NCI-H345 treated with DMSO at 0.1 percent for 48 hours (cell line): ENCODE data around the gene NPW.
A peak's percentile ranks its signal among the peaks of the same experiment; 100 is the strongest.

Experiments used
- DNase-seq: peaks from one replicate; lab custom pipeline; 2025; ENCODE audit not compliant: unreplicated experiment; lab: John Stamatoyannopoulos, UW

NPW gene

GRCh38 chr16:2047330-2048115 is 27.9 kb downstream of the NPW start, which contains the start of the genes NTHL1 and TSC2:
Gene NTHL1 (minus strand): TSS chr16:2047834. CDS start chr16:2047823, 11 bp downstream.
Gene TSC2 (plus strand): TSS chr16:2047985. CDS start chr16:2048616, 631 bp downstream.
- peak; percentile 91 for DNase-seq

DNA sequence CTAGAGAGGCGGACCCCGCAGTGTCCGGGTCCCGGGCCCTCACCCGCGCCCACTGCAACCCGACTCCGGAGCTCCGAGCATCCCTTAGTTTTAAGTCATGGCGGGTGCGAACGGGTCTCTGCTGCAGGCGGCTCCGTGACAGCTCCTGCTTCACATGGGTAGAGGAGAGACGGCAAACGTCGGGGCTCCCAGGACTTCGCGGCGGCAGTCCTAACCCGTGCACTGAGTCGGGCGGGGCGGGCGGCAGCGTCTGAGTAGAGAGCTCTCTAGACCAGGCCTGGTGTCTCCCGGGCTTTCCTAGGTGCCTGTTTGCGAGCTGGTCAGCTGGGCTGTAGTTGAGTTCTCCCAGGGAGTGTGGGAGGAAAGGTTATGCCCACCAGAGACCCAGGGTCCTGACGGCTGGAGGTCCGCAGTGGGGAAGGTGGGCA is 28.5 kb downstream of the NPW start:
- no peak for DNase-seq

- no peak for DNase-seq
These were observed 33.6 kb downstream of the NPW start for GRCh38 chr16:2053211-2053610.

DNA sequence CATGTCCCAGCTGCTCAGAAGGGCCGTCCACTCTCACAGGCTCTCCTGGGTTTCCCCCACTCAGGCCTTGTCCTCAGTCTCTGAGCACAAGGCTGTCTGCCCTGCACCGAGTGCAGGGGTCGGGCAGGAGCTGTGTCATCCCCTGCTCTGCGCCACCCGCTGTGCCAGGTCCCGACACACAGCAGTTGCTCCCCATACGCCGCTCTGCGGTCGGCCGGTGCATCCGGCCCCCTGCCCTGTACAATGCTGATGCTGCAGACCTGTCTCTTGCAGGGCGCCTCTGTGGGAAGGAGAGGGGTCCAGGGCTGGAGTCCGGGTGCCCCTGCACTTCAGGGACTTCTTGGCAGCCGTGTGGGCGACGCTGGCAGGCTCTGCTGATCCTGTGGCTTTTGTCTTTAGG is 34.3 kb downstream of the NPW start:
- no peak for DNase-seq

DNA sequence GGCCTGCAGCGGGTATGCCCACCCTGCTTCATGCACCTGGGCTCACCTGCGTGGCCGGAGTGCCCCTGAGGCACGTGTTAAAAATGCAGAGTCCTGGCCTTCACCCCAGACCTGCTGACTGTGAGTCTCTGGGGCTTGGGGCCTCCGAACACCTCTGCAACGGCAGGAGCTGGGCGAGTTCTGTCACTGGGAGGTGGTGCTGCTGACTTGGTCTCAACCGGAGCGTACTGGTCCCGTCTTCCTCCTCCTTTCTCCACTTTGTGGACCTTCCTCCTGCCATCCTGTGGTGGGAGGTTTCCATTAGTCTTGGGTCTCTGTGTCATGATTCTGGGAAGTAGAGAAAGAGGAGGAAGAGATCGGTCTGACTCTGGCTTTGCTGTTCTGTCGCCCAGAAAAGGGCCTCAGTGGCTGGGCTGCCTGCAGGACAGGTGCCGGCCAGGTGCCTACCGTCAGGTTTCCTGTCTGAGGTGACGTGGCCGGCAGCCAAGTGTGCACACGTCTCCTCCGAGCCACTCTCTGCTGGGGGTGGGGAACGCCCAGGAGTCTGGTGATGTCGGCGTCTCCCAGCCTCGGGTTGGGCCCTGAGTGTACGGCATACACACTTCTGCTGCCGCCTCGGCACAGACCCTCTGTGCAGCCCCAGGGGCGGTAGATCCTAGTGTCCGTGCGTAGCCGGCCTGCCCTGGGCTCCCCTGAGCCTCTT is 35.1 kb downstream of the NPW start:
- DNase-seq: peak; percentile 60

- DNase-seq: no peak
These were observed 36.5 kb downstream of the NPW start for GRCh38 chr16:2056077-2056476.

DNA sequence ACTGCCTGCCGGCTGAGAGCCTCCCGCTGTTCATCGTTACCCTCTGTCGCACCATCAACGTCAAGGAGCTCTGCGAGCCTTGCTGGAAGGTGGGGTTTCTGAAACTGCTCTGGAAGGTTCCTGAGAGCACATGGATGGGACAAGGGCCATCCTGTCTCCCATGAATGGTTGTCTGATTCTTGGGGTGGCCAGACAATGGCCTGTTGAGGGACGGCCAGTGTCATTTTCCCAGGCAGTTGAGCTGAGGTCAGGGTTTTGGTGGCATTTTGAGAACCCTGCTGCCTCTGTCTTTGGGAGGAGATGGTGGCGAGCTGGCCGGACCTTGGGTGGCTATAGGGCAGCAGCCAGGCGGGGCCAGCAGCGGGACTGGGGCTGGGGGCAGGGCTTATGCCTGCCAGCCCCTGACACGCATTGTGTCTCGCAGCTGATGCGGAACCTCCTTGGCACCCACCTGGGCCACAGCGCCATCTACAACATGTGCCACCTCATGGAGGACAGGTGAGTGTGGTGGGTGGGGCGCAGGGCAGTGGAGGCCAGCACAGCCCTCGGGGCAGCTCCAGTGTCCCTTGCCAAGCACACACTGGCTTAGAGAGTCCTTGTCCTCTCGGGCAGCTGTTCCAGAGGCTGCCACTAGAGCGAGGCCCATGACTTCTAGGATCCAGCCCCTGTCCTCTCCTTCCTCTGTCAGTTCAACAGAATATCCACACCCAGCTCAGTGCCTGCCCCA is 37.3 kb downstream of the NPW start:
- DNase-seq: no peak

GRCh38 chr16:2057438-2057837 is 37.9 kb downstream of the NPW start:
- DNase-seq: no peak

DNA sequence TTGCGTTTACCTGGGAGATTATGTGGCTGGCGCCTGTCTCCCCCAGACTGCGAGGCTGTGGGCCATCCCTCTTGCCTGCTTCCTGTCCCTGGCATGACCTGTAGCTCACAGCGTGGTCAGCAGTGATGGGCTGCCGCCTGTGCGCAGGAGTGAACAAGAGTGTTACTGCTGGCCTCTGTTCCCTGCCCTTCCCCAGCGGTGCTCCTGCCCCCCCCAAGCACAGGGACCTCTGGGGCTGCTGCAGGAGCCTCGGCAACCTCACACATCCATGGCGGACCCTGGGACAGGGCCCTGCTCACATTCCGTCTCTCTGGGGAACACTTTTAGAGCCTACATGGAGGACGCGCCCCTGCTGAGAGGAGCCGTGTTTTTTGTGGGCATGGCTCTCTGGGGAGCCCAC is 38.8 kb downstream of the NPW start:
- DNase-seq: no peak

DNA sequence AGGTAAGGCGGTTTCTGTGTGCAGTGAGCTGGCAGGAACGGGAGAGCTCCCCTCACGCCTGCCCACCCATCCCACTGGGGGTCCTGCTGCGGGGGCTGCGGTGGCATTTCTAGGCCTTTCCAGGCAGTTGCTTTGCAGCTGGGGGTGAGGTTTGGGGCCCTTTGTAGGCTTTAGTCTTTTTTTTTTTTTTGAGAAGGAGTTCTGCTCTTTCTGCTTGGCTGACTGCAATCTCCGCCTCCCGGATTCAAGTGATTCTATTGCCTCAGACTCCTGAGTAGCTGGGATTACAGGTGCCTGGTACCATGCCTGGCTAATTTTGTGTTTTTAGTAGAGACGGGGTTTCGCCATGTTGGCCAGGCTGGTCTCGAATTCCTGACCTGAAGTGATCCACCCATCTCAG is 39.3 kb downstream of the NPW start:
- DNase-seq: no peak

GRCh38 chr16:2060346-2060745 is 40.8 kb downstream of the NPW start:
- DNase-seq: no peak

GRCh38 chr16:2061023-2061422 is 41.4 kb downstream of the NPW start:
- no peak for DNase-seq

- no peak for DNase-seq
These were observed 41.9 kb downstream of the NPW start for GRCh38 chr16:2061526-2061925.

- no peak for DNase-seq
These were observed 43.2 kb downstream of the NPW start for GRCh38 chr16:2062801-2063200.

DNA sequence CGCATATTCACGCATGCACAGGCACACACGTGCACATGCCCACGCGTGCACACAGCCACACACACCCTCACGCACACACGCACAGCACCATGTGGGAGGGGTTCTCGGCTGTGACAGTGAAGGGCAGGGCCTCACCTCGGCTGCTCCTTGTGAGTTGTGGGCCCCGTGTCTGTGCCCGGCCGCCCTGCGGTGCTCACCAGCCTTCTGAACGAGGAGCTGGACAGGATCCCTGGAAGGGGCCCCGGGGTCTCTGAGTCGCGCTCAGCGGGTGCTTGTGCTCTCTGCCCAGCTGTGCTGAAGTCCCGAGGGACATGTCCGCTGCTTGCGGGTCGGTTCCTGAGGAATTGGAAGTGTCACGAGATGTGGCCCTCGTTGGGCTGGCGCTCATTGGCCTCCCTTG is 44.3 kb downstream of the NPW start:
- no peak for DNase-seq

DNA sequence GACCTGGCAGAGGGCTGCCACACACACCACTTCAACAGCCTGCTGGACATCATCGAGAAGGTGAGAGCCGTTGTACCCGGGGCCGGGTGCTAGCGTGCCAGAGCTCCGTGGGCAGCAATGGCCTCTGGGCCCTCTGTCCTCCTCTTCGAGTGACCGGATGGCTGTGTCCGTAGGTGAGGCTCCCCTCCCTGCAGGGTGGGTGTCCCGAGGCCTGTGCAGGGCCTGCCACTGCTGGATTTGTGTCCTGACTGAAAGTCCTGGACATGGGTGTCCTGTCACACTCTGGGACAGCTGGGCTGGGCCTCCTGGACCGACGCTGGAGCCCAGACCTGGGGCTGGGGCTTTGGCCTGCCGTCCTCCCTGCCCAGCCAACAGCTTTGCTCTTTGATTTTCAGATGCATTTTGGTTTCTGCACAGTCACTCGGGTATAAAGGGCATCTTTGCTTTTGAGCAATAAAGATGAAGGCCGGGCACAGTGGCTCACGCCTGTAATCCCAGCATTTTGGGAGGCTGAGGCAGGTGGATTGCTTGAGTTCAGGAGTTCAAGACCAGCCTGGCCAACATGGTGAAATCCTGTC is 44.9 kb downstream of the NPW start:
- DNase-seq: no peak

GRCh38 chr16:2066139-2066538 is 46.6 kb downstream of the NPW start:
- no peak for DNase-seq
